IPS DF 6.9 (cell line): ENCODE measurements around the gene SLC7A8.

Experiments used
- DNase-seq: peaks from one replicate; pipeline ENCODE4 v3.0.0-alpha.2; 2013; ENCODE audit warnings: low read depth, low spot score
- H3K27ac ChIP-seq: one replicate; pipeline ENCODE4 v1.5.1; 2013; ENCODE audit warnings: low read length, control low read depth
- H3K27me3 ChIP-seq: 2 replicates; pipeline ENCODE4 v1.6.1; 2013; ENCODE audit warnings: mild to moderate bottlenecking, low read length; ENCODE audit not compliant: control insufficient read depth, insufficient read depth
- H3K36me3 ChIP-seq: 2 replicates; pipeline ENCODE4 v1.6.1; 2013; ENCODE audit warnings: low read length; ENCODE audit not compliant: control insufficient read depth, insufficient read depth
- H3K4me1 ChIP-seq: 2 replicates; pipeline ENCODE4 v1.6.1; 2013; ENCODE audit warnings: low read length; ENCODE audit not compliant: control insufficient read depth, insufficient read depth
- H3K4me3 ChIP-seq: 2 replicates; pipeline ENCODE4 v1.5.1; 2013; ENCODE audit warnings: mild to moderate bottlenecking, low read length
- H3K9me3 ChIP-seq: 2 replicates; pipeline ENCODE4 v1.6.1; 2013; ENCODE audit warnings: low read length, inconsistent platforms; ENCODE audit not compliant: control insufficient read depth, insufficient read depth
- WGBS: extraction: QIAGEN DNeasy Blood & Tissue Kit; methylation state at CpG from one replicate; pipeline ENCODE4 v1.1.7; 2013; ENCODE audit warnings: mixed read lengths, missing lambda C conversion rate; ENCODE audit not compliant: insufficient read length, insufficient coverage; 5-methylcytosine and 5-hydroxymethylcytosine counted together

Gene SLC7A8

DNA sequence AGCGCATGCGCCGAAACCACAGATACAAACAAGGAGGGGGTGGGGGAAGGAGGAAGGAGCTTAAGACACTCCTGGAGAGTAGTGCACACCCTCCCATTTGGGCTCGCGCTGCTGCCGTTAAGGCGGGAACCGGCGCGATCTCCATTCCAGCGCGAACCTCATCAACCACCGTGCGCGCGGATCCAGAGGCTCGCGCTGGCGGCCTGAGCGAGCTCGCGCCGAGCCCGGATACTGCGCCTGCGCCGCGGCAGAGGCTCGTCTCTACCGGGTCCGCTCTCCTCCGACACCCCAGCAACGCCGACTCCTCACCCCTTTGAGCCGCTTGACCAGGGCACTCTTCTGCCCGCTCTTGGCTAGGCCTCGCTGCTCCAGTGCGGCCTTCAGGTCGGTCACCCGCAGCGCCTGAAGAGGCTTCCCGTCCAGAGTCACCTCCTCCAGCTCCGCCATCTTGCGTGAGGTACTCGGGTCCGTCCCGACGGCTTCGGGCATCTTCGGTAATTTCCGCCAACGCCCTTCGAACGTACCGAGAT is 88.7 kb downstream of the SLC7A8 start, which contains the start of gene ACIN1:
Gene ACIN1, minus strand, starts transcription at position 471 of the 530 bp plus-strand sequence. Its CDS starts 24 bp downstream, at position 447.
- H3K27ac ChIP-seq: no peak within 1 kb of the TSS
- peak within 1 kb of the TSS; percentile 92 for H3K4me3 ChIP-seq
- no CpG with 5 or more reads among the region's 55 CpGs for WGBS
- H3K9me3 ChIP-seq: no peaks in the 10 kb centered on the region
- peaks cover 9% of the 10 kb centered on the region; the same call in 1 of the 2 replicates for H3K36me3 ChIP-seq
- no peaks in the 10 kb centered on the region for H3K27me3 ChIP-seq
- H3K4me1 ChIP-seq: no peaks in the 10 kb centered on the region; the same call in 1 of the 2 replicates
- no peak for DNase-seq

DNA sequence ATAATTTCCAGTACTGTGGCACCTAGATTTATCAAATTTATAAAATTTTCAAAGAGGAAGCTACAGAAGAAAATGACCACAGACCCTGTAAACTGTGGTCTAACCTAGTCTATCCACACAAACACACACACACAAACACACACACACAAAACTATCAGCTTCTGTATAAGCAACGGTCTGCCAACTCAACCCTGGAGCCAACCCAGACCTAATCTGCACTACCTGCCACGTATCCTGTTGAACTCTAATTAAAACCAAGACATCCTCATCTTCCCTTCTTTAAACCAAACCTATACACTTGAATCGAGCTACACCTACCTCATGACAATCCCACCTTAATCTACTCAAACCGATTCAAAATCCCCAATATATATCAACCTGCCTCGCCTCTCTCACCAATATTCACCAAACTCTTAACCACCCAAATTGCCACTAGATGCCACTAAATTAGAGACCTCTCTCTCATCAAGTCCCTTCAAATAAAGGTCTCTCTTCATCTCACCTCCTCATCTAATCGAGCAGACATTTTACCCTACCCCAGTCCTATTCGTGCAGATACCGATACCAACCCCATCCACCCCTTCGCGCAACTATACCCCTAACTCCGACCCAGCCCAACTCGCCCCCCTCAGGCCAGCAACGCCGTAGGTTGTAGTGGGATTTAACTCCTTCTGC is 89.3 kb downstream of the SLC7A8 start:
- no peak overlapping the region for H3K27ac ChIP-seq
- WGBS: 100% methylated on average over 3 of the region's 14 CpGs
- H3K9me3 ChIP-seq: no peaks in the 10 kb centered on the region
- no peaks in the 10 kb centered on the region; the same call in 1 of the 2 replicates for H3K4me1 ChIP-seq
- peak overlapping the region; percentile 92; the same call in 1 of the 2 replicates for H3K4me3 ChIP-seq
- H3K27me3 ChIP-seq: no peaks in the 10 kb centered on the region
- DNase-seq: peak; percentile 72
- H3K36me3 ChIP-seq: peaks cover 12% of the 10 kb centered on the region; the same call in 1 of the 2 replicates

DNA sequence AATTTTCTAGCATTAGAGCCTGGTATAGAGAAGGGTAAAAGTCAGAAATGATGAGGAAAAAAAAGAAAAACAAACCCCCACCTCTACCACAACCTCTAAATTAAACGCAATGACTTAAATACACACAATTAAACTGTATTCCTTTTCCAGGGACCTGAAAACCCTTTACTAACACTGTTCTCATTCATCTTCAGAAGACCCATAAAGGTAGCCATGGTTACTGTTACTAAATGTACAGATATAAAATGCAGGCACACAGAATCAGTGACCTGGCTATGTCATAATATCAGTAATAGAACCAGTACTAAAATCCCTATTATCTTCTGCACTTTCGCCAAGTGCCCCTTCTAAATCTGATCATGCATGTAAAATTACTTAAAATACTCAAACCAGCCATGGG is 89.9 kb downstream of the SLC7A8 start:
- Histone ChIP-seq H3K4me1 (no peaks in the 10 kb centered on the region; the same call in 1 of the 2 replicates), H3K4me3 (no peak overlapping the region; the same call in 1 of the 2 replicates), H3K27ac (no peak overlapping the region), H3K9me3 (no peaks in the 10 kb centered on the region), H3K27me3 (no peaks in the 10 kb centered on the region), H3K36me3 (peaks cover 12% of the 10 kb centered on the region; the same call in 1 of the 2 replicates)
- DNase-seq: no peak
- WGBS: 100% methylated on average over 1 of the region's 2 CpGs

DNA sequence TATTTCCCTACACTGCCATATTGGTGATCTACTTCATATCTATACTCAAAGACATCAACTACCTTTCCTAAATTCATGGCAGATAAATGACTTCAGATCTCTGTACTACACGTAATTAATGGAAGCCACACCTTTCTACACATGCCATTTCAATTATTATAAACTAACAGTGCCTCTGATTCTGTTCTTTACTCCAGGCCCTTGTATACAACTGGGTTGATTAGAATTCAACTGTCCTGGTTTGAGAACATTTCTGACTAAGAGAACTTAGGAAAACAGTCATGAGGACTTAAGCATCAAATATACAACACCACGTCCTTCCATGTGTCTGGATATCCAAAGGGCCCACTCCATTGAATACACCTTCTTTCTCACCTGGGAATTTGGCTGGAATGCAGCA is 90.4 kb downstream of the SLC7A8 start:
- H3K27me3 ChIP-seq: no peaks in the 10 kb centered on the region
- no CpG with 5 or more reads among the region's 2 CpGs for WGBS
- peaks cover 10% of the 10 kb centered on the region; the same call in 1 of the 2 replicates for H3K36me3 ChIP-seq
- H3K27ac ChIP-seq: no peak overlapping the region
- no peak for DNase-seq
- no peaks in the 10 kb centered on the region for H3K9me3 ChIP-seq
- H3K4me1 ChIP-seq: no peaks in the 10 kb centered on the region; the same call in 1 of the 2 replicates
- no peak overlapping the region for H3K4me3 ChIP-seq

DNA sequence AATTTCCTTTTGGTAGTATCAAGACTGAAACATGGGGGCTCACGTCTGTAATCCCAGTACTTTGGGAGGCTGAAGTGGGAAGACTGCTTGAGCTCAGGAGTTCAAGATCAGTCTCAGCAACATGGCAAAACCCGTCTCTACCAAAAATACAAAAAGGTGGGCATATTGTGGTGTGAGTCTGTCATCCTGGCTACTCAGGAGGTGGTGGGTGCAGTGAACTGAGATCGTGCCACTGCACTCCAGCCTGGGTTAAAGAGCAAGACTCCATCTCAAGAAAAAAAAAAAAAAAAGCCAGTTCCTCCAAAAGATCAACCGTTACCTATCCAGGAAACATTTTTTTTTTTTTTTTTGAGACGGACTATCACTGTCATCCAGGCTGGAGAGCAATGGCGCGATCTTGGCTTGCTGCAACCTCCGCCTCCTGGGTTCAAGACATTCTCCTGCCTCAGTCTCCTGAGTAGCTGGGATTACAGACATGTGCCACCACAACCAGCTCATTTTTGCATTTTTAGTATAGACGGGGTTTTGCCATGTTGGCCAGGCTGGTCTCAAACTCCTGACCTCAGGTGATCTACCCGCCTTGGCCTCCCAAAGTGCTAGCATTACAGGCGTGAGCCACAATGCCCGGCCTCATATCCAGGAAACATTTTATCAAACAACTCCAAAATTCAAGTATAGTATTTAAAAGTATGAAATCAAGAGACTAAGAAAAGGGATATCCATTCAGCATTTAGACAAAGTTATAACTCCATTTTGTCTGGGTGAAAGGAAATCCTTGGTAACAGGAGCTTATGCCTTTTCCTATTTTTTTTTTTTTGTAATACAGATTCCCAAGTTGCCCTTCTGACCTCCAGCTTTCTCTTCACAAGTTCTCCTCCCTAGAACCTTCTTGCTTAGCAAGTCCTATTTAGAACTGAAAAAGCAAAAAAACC is 91.9 kb downstream of the SLC7A8 start:
- no peak overlapping the region for H3K27ac ChIP-seq
- no CpG with 5 or more reads among the region's 12 CpGs for WGBS
- no peak for DNase-seq
- peaks cover 6% of the 10 kb centered on the region; the same call in 1 of the 2 replicates for H3K36me3 ChIP-seq
- H3K9me3 ChIP-seq: no peaks in the 10 kb centered on the region
- H3K4me3 ChIP-seq: no peak overlapping the region
- no peaks in the 10 kb centered on the region; the same call in 1 of the 2 replicates for H3K4me1 ChIP-seq
- H3K27me3 ChIP-seq: no peaks in the 10 kb centered on the region

DNA sequence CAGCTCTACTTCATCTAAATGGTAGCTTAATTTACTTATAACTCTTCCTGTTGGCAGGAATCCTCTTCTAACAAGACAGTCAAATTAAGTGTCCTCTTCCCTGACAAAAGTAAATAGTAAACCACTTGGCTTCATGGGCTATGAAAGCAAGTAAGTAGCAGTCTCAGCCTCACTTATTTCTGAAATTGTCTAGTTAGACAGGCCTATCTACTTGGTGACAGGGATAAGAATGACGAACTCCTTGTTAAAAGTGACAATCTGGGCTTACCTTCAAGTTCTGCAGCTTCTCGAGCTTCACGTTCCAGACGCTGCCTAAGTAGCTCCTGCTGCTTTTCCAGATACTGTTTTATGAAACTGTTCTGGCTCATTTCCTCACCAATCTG is 93.2 kb downstream of the SLC7A8 start:
- WGBS: no CpG with 5 or more reads among the region's 4 CpGs
- no peak for DNase-seq
- peaks cover 8% of the 10 kb centered on the region; the same call in 1 of the 2 replicates for H3K36me3 ChIP-seq
- H3K4me3 ChIP-seq: no peak overlapping the region
- H3K9me3 ChIP-seq: no peaks in the 10 kb centered on the region
- no peaks in the 10 kb centered on the region for H3K4me1 ChIP-seq
- H3K27ac ChIP-seq: no peak overlapping the region
- H3K27me3 ChIP-seq: no peaks in the 10 kb centered on the region

DNA sequence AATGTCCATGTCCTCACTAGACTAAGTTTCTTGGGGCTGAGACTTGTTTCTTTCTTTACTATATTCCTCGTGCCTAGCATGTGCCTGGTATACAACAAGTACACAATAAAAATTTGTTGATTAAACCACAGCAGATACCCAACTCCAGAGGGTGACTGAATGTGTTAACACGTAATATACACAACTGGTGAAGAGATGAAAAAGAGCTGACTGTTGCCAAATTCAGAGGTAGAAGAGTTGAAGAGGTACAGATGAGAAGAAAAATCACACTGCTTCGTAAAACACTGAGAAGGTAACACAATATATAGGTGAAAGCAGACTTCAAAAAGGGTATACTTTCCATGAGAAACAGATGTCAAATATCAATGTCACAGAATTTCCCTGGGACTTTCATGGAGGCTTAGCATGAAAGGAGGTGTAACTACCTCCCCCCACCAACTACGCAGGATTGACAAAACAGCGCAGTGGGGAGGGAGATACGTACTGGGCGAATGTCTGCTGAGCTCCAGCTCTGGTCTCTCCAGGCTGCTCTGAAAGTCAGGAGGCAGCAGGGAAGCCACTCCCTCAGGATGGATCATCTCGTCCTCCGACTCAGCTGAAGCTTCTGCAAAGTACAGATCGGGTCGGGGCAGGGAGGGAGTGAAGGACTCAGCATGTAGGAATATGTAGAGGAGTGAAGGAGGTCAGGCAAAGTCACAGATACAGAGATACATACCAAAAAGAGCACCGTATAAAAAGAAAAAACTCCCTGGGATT is 93.8 kb downstream of the SLC7A8 start:
- no peaks in the 10 kb centered on the region for H3K27me3 ChIP-seq
- H3K36me3 ChIP-seq: peaks cover 8% of the 10 kb centered on the region; the same call in 1 of the 2 replicates
- WGBS: no CpG with 5 or more reads among the region's 12 CpGs
- H3K4me1 ChIP-seq: no peaks in the 10 kb centered on the region
- no peak for DNase-seq
- no peaks in the 10 kb centered on the region for H3K9me3 ChIP-seq
- H3K4me3 ChIP-seq: no peak overlapping the region
- H3K27ac ChIP-seq: no peak overlapping the region

DNA sequence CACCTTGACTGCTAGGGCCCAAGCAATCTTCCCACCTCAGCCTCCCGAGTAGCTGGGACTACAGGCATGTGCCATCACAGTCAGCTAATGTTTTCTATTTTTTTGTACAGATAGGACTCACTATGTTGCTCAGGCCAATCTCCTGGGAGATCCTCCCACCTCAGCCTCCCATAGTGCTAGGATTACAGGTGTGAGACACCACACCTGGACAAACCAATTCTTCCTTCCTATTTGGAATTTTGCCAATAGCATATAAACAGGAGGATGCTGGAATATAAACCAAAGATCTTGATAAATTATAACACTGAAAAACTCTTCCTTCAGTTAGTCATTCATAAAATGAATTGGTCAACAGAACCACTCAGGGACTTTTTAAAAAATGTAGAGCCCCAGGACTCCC is 96.9 kb downstream of the SLC7A8 start:
- Histone ChIP-seq H3K36me3 (peaks cover 8% of the 10 kb centered on the region; the same call in 1 of the 2 replicates), H3K4me3 (no peak overlapping the region), H3K4me1 (no peaks in the 10 kb centered on the region), H3K9me3 (no peaks in the 10 kb centered on the region), H3K27me3 (no peaks in the 10 kb centered on the region), H3K27ac (no peak overlapping the region)
- no peak for DNase-seq
- no CpG with 5 or more reads among the region's 1 CpG for WGBS

DNA sequence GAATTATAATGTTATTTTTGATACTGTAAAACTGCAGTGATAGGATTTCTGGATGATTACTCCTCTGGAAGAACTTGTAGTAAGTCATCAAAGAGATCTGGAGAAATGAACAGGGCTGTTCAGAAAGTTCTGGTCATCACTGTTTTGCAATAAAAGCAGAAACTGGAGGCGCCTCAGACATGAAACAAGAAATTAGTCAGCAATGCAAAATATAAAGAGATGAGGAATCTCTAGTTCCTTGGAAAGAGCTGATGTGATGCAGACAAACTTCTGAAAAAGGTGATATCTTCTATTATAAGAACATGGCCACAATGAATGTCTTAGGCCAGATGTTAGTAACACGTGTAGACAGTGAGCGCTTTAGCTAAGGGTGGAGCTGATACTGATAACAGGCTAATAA is 98.0 kb downstream of the SLC7A8 start:
- H3K4me1 ChIP-seq: no peaks in the 10 kb centered on the region
- peaks cover 12% of the 10 kb centered on the region; the same call in 1 of the 2 replicates for H3K36me3 ChIP-seq
- H3K9me3 ChIP-seq: no peaks in the 10 kb centered on the region
- no CpG with 5 or more reads among the region's 3 CpGs for WGBS
- H3K27ac ChIP-seq: no peak overlapping the region
- no peak overlapping the region for H3K4me3 ChIP-seq
- no peak for DNase-seq
- H3K27me3 ChIP-seq: no peaks in the 10 kb centered on the region
